ENCODE results near the gene MYO5C.

DNA sequence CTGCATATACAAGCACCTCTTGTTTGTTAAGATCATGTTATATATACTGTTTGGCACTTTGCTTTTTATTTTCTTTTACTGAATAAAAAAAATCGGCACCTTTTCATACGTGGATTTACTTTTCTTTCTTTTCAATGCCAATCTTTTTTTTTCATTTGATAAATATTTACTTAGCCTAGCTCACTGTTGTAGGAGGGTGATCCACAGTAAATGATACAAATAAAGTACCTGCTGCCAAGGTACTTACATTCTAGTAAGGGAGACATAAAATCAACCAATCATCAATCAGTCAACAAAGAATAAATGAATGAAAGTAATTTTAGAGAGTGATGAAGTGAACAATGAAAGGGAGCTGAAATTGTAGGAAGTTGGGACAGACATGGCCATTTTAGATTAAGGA lies 122.7 kb downstream of the MYO5C start:
- TF ChIP-seq, protein P1, sequence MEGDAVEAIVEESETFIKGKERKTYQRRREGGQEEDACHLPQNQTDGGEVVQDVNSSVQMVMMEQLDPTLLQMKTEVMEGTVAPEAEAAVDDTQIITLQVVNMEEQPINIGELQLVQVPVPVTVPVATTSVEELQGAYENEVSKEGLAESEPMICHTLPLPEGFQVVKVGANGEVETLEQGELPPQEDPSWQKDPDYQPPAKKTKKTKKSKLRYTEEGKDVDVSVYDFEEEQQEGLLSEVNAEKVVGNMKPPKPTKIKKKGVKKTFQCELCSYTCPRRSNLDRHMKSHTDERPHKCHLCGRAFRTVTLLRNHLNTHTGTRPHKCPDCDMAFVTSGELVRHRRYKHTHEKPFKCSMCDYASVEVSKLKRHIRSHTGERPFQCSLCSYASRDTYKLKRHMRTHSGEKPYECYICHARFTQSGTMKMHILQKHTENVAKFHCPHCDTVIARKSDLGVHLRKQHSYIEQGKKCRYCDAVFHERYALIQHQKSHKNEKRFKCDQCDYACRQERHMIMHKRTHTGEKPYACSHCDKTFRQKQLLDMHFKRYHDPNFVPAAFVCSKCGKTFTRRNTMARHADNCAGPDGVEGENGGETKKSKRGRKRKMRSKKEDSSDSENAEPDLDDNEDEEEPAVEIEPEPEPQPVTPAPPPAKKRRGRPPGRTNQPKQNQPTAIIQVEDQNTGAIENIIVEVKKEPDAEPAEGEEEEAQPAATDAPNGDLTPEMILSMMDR (conservative IDR thresholded peaks at IDR 0.05; ENCODE audit: low read depth, low read length), result no peak
- TF ChIP-seq EZH2 (IDR thresholded peaks at IDR 0.05; ENCODE audit: borderline replicate concordance, low read depth, low read length, poor library complexity, severe bottlenecking), result no peak

All from A673 (cell line).